BE2C (cell line): ENCODE results near the gene MLXIP.

Experiments used
- DNase-seq: peaks from one replicate; pipeline ENCODE4 v3.0.0-alpha.2; 2020
- H3K27me3 ChIP-seq: fragments of 250-450 bp; sonication (Bioruptor Pico); 2 replicates; pipeline ENCODE4 v1.5.1; 2020; ENCODE audit warnings: mild to moderate bottlenecking
- H3K36me3 ChIP-seq: fragments of 250-450 bp; sonication (Bioruptor Pico); 2 replicates; pipeline ENCODE4 v1.5.1; 2020; ENCODE audit warnings: mild to moderate bottlenecking
- H3K4me1 ChIP-seq: fragments of 250-450 bp; sonication (Bioruptor Pico); 2 replicates; pipeline ENCODE4 v1.5.1; 2020
- H3K4me3 ChIP-seq: 2 replicates; pipeline ENCODE4 v1.5.1; 2011; ENCODE audit warnings: low read depth, low read length
- H3K9me3 ChIP-seq: fragments of 250-450 bp; sonication (Bioruptor Pico); 2 replicates; pipeline ENCODE4 v1.5.1; 2020
- TF ChIP-seq, protein P1 (sequence below): IDR thresholded peaks from 2 replicates; pipeline ENCODE4 v1.5.1; 2012; ENCODE audit warnings: mild to moderate bottlenecking, low read depth, low read length

MLXIP gene

DNA sequence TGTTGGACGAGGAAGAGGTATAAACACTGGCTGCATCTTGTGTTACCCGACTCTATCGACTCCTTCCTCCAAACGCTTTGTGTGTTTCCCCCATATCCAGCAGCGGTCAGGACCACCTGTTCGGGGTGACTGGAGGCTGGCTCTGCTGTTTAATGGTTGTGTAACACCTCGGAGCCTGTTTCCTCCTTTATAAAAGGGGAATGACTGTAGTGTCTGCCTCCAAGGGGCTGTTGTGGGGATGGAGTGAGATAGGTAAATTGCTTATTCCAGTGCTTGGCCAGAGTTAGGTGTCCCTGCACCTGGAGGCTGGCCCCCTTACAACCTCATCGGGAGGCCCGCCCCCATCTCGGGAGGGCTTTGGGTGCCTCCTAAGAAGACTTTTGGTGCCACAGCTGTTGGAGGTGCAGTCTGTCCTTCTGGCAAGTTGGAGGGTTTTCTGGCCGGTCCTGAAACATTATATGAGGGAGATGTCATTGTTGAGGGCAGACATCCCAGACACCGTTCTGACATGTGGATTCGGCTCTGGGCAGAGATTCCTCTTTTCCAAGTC, 1.1 kb downstream of the MLXIP start:
- H3K9me3 ChIP-seq: no peaks in the 10 kb centered on the region
- no peaks in the 10 kb centered on the region for H3K27me3 ChIP-seq
- H3K36me3 ChIP-seq: peaks cover 12% of the 10 kb centered on the region
- H3K4me3 ChIP-seq: peak overlapping the region; percentile 90
- H3K4me1 ChIP-seq: peaks cover 3% of the 10 kb centered on the region; the same call in 1 of the 2 replicates
- TF ChIP-seq, protein P1, sequence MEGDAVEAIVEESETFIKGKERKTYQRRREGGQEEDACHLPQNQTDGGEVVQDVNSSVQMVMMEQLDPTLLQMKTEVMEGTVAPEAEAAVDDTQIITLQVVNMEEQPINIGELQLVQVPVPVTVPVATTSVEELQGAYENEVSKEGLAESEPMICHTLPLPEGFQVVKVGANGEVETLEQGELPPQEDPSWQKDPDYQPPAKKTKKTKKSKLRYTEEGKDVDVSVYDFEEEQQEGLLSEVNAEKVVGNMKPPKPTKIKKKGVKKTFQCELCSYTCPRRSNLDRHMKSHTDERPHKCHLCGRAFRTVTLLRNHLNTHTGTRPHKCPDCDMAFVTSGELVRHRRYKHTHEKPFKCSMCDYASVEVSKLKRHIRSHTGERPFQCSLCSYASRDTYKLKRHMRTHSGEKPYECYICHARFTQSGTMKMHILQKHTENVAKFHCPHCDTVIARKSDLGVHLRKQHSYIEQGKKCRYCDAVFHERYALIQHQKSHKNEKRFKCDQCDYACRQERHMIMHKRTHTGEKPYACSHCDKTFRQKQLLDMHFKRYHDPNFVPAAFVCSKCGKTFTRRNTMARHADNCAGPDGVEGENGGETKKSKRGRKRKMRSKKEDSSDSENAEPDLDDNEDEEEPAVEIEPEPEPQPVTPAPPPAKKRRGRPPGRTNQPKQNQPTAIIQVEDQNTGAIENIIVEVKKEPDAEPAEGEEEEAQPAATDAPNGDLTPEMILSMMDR: no peak
- DNase-seq: no peak

DNA sequence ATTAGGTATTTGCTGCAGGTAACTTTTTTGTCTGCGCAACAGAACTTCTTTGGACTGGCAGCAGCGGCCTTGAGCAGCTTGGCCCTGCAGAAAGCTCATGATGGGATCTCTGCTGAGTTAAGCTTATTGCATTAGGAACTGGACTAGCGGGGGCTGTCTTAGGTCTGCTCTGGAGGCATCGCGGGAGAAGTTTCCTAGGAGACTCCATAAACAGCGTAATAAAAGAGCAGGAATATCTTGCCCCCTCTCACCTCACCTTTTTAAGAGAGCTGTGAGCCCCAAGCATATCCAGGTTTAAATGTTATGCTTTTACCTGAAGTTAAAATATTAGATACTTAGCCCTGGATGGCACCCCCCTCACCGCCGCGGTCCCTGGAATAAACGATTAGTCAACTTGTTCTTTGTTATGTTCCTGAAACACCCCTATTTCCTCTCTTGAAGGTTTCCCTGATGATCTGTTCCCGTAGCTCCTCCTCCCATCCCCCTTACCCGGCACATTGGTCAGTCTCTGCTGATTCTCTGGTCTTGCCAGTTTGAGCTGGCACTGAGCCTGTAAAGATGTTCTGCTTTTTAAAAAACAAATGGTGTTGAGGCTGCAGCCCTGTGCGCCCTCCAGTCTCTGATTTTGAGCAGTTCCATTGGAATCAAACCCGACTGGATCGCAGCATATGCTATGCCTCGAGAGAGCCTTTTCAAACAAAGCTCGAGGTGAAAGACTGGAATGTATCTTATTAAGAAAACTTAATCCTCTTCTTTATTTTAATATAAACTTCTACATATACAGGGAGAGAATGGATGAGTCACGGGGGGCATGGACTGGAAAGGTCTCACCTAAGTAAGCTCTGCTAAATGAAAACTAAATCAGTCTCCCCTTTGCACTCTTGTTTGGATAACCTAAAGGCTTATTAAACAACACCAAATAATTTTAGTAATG, 1.9 kb downstream of the MLXIP start:
- Histone ChIP-seq H3K4me1 (peaks cover 3% of the 10 kb centered on the region; the same call in 1 of the 2 replicates), H3K9me3 (no peaks in the 10 kb centered on the region), H3K36me3 (peaks cover 20% of the 10 kb centered on the region), H3K27me3 (no peaks in the 10 kb centered on the region), H3K4me3 (peak overlapping the region; percentile 90)
- TF ChIP-seq, protein P1: no peak
- peak; percentile 66 for DNase-seq

- no peaks in the 10 kb centered on the region for H3K27me3 ChIP-seq
- peak overlapping the region; percentile 90 for H3K4me3 ChIP-seq
Observed at GRCh38 chr12:122081083-122081696, 2.6 kb downstream of the MLXIP start.

GRCh38 chr12:122081697-122082221, 3.2 kb downstream of the MLXIP start:
- Histone ChIP-seq H3K36me3 (peaks cover 21% of the 10 kb centered on the region), H3K27me3 (no peaks in the 10 kb centered on the region), H3K4me1 (peaks cover 7% of the 10 kb centered on the region), H3K4me3 (no peak overlapping the region), H3K9me3 (no peaks in the 10 kb centered on the region)
- DNase-seq: no peak
- TF ChIP-seq, protein P1: no peak

More at GRCh38 chr12:122081083-122081696, 2.6 kb downstream of the MLXIP start:
- DNase-seq: no peak
- Histone ChIP-seq H3K36me3 (peaks cover 21% of the 10 kb centered on the region), H3K9me3 (no peaks in the 10 kb centered on the region), H3K4me1 (peaks cover 3% of the 10 kb centered on the region; the same call in 1 of the 2 replicates)
- TF ChIP-seq, protein P1: no peak

DNA sequence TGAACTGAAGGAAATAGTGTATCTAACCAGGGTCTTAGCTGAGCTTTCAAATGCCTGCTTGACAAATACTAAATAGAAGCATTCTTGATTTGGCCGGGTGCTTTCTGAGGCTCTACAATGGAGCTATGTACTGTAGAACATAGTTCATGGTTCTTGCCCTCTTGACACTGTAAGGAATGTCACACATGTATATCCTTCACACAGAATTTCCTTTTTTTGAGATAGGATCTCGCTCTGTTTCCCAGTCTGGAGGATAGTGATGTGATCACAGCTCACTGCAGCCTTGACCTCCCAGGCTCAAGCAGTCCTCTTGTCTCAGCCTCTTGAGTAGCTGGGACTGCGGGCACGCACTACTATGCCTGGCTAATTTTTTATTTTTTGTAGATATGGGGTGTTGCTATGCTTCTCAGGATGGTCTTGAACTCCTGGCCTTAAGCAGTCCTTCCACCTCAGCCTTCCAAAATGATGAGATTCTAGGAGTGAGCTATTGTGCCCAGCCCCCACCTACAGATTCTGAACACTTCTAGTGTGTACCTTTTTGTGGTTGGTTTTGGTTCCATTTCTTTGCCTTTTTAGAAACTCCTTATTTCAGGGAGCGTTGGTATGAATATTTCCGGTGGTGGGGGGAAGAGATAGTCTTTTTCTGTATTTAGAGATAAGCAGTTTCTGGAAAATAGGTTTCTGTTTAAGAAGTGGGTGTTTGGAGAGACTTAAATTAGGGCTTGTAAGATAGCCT, 4.2 kb downstream of the MLXIP start:
- DNase-seq: no peak
- H3K4me1 ChIP-seq: peaks cover 17% of the 10 kb centered on the region
- no peaks in the 10 kb centered on the region for H3K9me3 ChIP-seq
- H3K36me3 ChIP-seq: peaks cover 27% of the 10 kb centered on the region
- no peak overlapping the region for H3K4me3 ChIP-seq
- TF ChIP-seq, protein P1: no peak
- H3K27me3 ChIP-seq: no peaks in the 10 kb centered on the region
